ENCODE results near the gene EIF4B.
"Not testable (repeated sequence)": the region's sequence is repeated elsewhere in the genome, so short reads cannot be mapped to it uniquely, and the experiment has no call there.

The EIF4B gene

GRCh38 chr12:53005986-53006809 is at the start of gene EIF4B:
Gene EIF4B (plus strand): TSS chr12:53006456. CDS start chr12:53006484, 28 bp downstream.
- peak; percentile 100 for DNase-seq

GRCh38 chr12:52956987-52957386 is 49.3 kb upstream of the EIF4B start:
- no peak for DNase-seq

- DNase-seq = no peak
Observed at GRCh38 chr12:52964556-52965336, 41.5 kb upstream of the EIF4B start.

- DNase-seq = no peak
Observed at GRCh38 chr12:52965337-52965731, 40.9 kb upstream of the EIF4B start.

GRCh38 chr12:52969166-52969795 is 37.0 kb upstream of the EIF4B start:
- no peak for DNase-seq

GRCh38 chr12:52969828-52970569 is 36.3 kb upstream of the EIF4B start:
- DNase-seq = no peak

GRCh38 chr12:52971679-52972329 is 34.5 kb upstream of the EIF4B start:
- no peak for DNase-seq

GRCh38 chr12:52975204-52975603 is 31.1 kb upstream of the EIF4B start:
- DNase-seq = no peak

- DNase-seq = peak; percentile 10
Observed at GRCh38 chr12:52975820-52976573, 30.3 kb upstream of the EIF4B start.

GRCh38 chr12:52976574-52977071 is 29.6 kb upstream of the EIF4B start:
- DNase-seq = no peak

GRCh38 chr12:52977170-52977569 is 29.1 kb upstream of the EIF4B start:
- no peak for DNase-seq

GRCh38 chr12:52980096-52980649 is 26.1 kb upstream of the EIF4B start:
- DNase-seq = no peak

- DNase-seq = peak; percentile 94
Observed at GRCh38 chr12:52980650-52981423, 25.4 kb upstream of the EIF4B start.

- peak; percentile 23 for DNase-seq
Observed at GRCh38 chr12:52984136-52984535, 22.1 kb upstream of the EIF4B start.

- no peak for DNase-seq
Observed at GRCh38 chr12:52988898-52989297, 17.4 kb upstream of the EIF4B start.

- DNase-seq = no peak
Observed at GRCh38 chr12:52990206-52990605, 16.1 kb upstream of the EIF4B start.

- DNase-seq = not testable (repeated sequence)
Observed at GRCh38 chr12:52992240-52992639, 14.0 kb upstream of the EIF4B start.

- no peak for DNase-seq
Observed at GRCh38 chr12:52992699-52993557, 13.3 kb upstream of the EIF4B start.

GRCh38 chr12:52993558-52993869 is 12.7 kb upstream of the EIF4B start:
- DNase-seq = no peak
